GM23338 (cell line): ENCODE results near the gene NEK6.

Experiments
- CREB1 ChIP-seq: fragments of 250-450 bp; sonication (Bioruptor Pico); IDR thresholded peaks from 2 replicates; pipeline ENCODE4 v1.5.0; 2020; ENCODE audit warnings: low read depth, mild to moderate bottlenecking, moderate library complexity
- CTCF ChIP-seq, 2 experiments: fragments of 200-600 bp in 1 of 2; sonication (generic) in 1 of 2; conservative IDR thresholded peaks; 2 replicates each; pipeline versions ENCODE4 v1.5.1 to v1.6.1; 2016 to 2017; ENCODE audit warnings: antibody characterized with exemption in 2 of 2, low read depth in 2 of 2, mild to moderate bottlenecking in 2 of 2, moderate library complexity in 1 of 2
- NANOG ChIP-seq: IDR thresholded peaks from 2 replicates; pipeline ENCODE4 v1.6.1; 2016; ENCODE audit warnings: antibody characterized with exemption, borderline replicate concordance
- POLR2AphosphoS5 ChIP-seq: IDR thresholded peaks from 2 replicates; pipeline ENCODE4 v1.6.1; 2016; ENCODE audit warnings: antibody characterized with exemption, low read depth
- REST ChIP-seq: IDR thresholded peaks from one replicate; pipeline ENCODE4 v1.6.1; 2018; ENCODE audit warnings: antibody characterized with exemption; ENCODE audit not compliant: unreplicated experiment

DNA sequence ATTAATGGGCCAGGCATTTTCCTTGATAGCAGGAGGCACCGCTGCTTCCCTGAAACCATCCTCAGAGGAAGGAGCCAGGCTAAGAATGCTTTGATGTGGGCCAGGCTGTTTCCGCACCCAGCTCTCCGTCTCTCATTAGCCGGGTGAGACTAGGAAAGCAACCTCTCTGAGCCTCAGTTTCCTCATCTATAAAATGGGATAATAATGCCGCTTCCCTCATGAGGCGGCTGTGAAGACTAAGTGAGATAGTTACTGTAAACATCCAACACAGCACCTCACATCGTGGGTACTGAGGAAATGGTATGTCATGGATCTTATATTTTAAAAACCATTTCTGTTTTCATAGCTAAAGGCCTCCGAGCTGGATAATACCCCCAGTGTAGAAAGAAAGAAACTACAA lies 46.5 kb downstream of the NEK6 start:
- no peak for TF ChIP-seq CTCF (conservative IDR thresholded peaks at IDR 0.05; ENCODE audit: low read depth in 2 of 2)
- no peak for TF ChIP-seq CREB1 (CRISPR knock-in tag)
- no peak for TF ChIP-seq REST
- TF ChIP-seq NANOG, result no peak
- no peak for TF ChIP-seq POLR2AphosphoS5
